Limb (tissue), 2 donors: ENCODE data around the gene RAD54L.
A peak's percentile ranks its signal among the peaks of the same experiment; 100 is the strongest.

Experiments used
- DNase-seq, 2 donors: peaks; one replicate each; pipeline ENCODE4 v3.0.0-alpha.2; 2016; ENCODE audit errors: extremely low spot score in 2 of 2

The RAD54L gene

GRCh38 chr1:46284597-46285564 lies 37.3 kb downstream of the RAD54L start:
- DNase-seq: no peak

GRCh38 chr1:46285730-46286477 lies 38.3 kb downstream of the RAD54L start:
- peak; percentile 46 to 49 for DNase-seq

GRCh38 chr1:46288485-46289133 lies 41.0 kb downstream of the RAD54L start:
- no peak for DNase-seq

- DNase-seq: no peak
These were observed 41.6 kb downstream of the RAD54L start for GRCh38 chr1:46289134-46289494.

- no peak for DNase-seq
These were observed 42.4 kb downstream of the RAD54L start for GRCh38 chr1:46289976-46290375.

- DNase-seq: no peak
These were observed 47.7 kb downstream of the RAD54L start for GRCh38 chr1:46295306-46295705.

GRCh38 chr1:46298387-46298786 lies 50.8 kb downstream of the RAD54L start:
- DNase-seq: no peak

- no peak for DNase-seq
These were observed 53.3 kb downstream of the RAD54L start for GRCh38 chr1:46300673-46301405.

- no peak for DNase-seq
These were observed 53.8 kb downstream of the RAD54L start for GRCh38 chr1:46301406-46301807.

- peak; percentile 30 to 79 for DNase-seq
These were observed 54.5 kb downstream of the RAD54L start for GRCh38 chr1:46301808-46302640.

- no peak for DNase-seq
These were observed 55.1 kb downstream of the RAD54L start for GRCh38 chr1:46302641-46303037.

GRCh38 chr1:46303038-46303871 lies 55.7 kb downstream of the RAD54L start, which contains the start of the genes LRRC41 and UQCRH:
Gene LRRC41 (minus strand): TSS chr1:46303616. CDS start chr1:46303322, 294 bp downstream.
Gene UQCRH (plus strand): TSS chr1:46303698. CDS start chr1:46303767, 69 bp downstream.
- peak; percentile 95 to 96 for DNase-seq

- DNase-seq: no peak
These were observed 56.3 kb downstream of the RAD54L start for GRCh38 chr1:46303872-46304326.

GRCh38 chr1:46306159-46306530 lies 58.6 kb downstream of the RAD54L start:
- DNase-seq: no peak

GRCh38 chr1:46309401-46310159 lies 62.0 kb downstream of the RAD54L start:
- DNase-seq: no peak

- no peak for DNase-seq
These were observed 62.8 kb downstream of the RAD54L start for GRCh38 chr1:46310321-46310720.

GRCh38 chr1:46315669-46316403 lies 68.3 kb downstream of the RAD54L start:
- no peak for DNase-seq

- no peak for DNase-seq
These were observed 69.8 kb downstream of the RAD54L start for GRCh38 chr1:46317323-46317722.
